Lung (tissue), 12 donors: Measurements from ENCODE around the gene CACNB4. TPM values are rescaled to one million over a fixed set of nuclear protein-coding genes. Genes with fewer than 3 reads are reported as not detected.
A peak's percentile ranks its signal among the peaks of the same experiment; 100 is the strongest.

Experiments
- ATAC-seq: fragments of 200-7000 bp; cut with Tn5 transposase; one replicate; pipeline ENCODE4 v1.9.1; 2020; ENCODE audit warnings: moderate number of reproducible peaks; ENCODE audit not compliant: insufficient read depth, low FRiP score
- DNase-seq, 3 donors: peaks; one replicate each; pipeline ENCODE4 v3.0.0-alpha.2; 2013 to 2017
- H3K27ac ChIP-seq, 2 donors: one replicate each; pipeline ENCODE4 v1.5.1; 2013; ENCODE audit warnings: mild to moderate bottlenecking in 2 of 2, moderate library complexity in 2 of 2, control low read depth in 1 of 2, inconsistent platforms in 1 of 2, low read depth in 1 of 2, low read length in 1 of 2
- H3K27me3 ChIP-seq, 3 donors: one replicate each; pipeline ENCODE4 v1.5.1; 2013; ENCODE audit warnings: low read length in 2 of 3; ENCODE audit not compliant: control insufficient read depth in 3 of 3, insufficient read depth in 3 of 3
- H3K36me3 ChIP-seq, 4 donors: one replicate each; pipeline ENCODE4 v1.5.1; 2013; ENCODE audit warnings: low read length in 4 of 4, mild to moderate bottlenecking in 1 of 4, moderate library complexity in 1 of 4; ENCODE audit not compliant: control insufficient read depth in 4 of 4, insufficient read depth in 4 of 4
- H3K4me1 ChIP-seq, 5 donors: one replicate each; pipeline ENCODE4 v1.5.1; 2013; ENCODE audit warnings: low read length in 5 of 5, mild to moderate bottlenecking in 2 of 5, moderate library complexity in 1 of 5; ENCODE audit not compliant: control insufficient read depth in 5 of 5, insufficient read depth in 5 of 5
- H3K4me3 ChIP-seq: one replicate; pipeline ENCODE4 v1.5.1; 2013; ENCODE audit warnings: mild to moderate bottlenecking, control low read depth, moderate library complexity
- H3K9ac ChIP-seq, 2 donors: one replicate each; pipeline ENCODE4 v1.5.1; 2013; ENCODE audit warnings: low read length in 2 of 2, control low read depth in 1 of 2; ENCODE audit not compliant: insufficient read depth in 1 of 2
- H3K9me3 ChIP-seq, 4 donors: one replicate each; pipeline ENCODE4 v1.5.1; 2013; ENCODE audit warnings: low read length in 3 of 4, mild to moderate bottlenecking in 1 of 4, moderate library complexity in 1 of 4; ENCODE audit not compliant: control insufficient read depth in 4 of 4, insufficient read depth in 3 of 4
- CTCF ChIP-seq: IDR thresholded peaks from 2 replicates; pipeline ENCODE4 v1.5.1; 2012; ENCODE audit warnings: mild to moderate bottlenecking; ENCODE audit errors: control extremely low read depth, extremely low read depth
- WGBS, 2 donors: extraction: QIAGEN DNeasy Blood & Tissue Kit; methylation state at CpG; one replicate each; pipeline ENCODE4 v1.1.7; 2013; 5-methylcytosine and 5-hydroxymethylcytosine counted together
- polyA plus RNA-seq, 2 donors: library from polyadenylated mRNA; stranded (reverse); fragments of 200-250 nt; gene quantifications; one replicate each; pipeline ENCODE4 v1.2.1, GENCODE V29; 2013
- total RNA-seq, 2 donors: library from RNA; depleted of rRNA in 1 of 2; stranded (reverse); fragments of >200 nt in 1 of 2; gene quantifications; one replicate each; pipeline ENCODE4 v1.2.1, GENCODE V29; 2014 to 2021
- donor health status: control.
- donor health status: control.
- donor health status: Bipolar disorder and iron deficiency.
- donor health status: healthy.
- donor health status: DM: yes; HTN: yes; CAD: no.

Gene CACNB4
- total and polyA plus RNA-seq, 4 donors = 0.57 to 10.9 (median 5.5) TPM

- H3K4me3 ChIP-seq = no peak overlapping the region
- DNase-seq = no peak
- no peaks in the 10 kb centered on the region for H3K9me3 ChIP-seq
- no peak for TF ChIP-seq CTCF
- no peaks in the 10 kb centered on the region for H3K36me3 ChIP-seq
- WGBS, 2 donors = 92 to 96% methylated on average over 14 of the region's 14 CpGs
- ATAC-seq = no peak
- no peak overlapping the region for H3K9ac ChIP-seq
- H3K27ac ChIP-seq = no peak overlapping the region
- H3K27me3 ChIP-seq = no peaks in the 10 kb centered on the region
- peaks cover 0 to under 1% (median 0%) of the 10 kb centered on the region in 5 donors for H3K4me1 ChIP-seq
These were observed 146.0 kb downstream of the CACNB4 start for GRCh38 chr2:151952691-151953456.

GRCh38 chr2:151947813-151948165 lies 151.1 kb downstream of the CACNB4 start:
- WGBS, 2 donors = 32 to 43% methylated on average over 5 of the region's 5 CpGs

DNA sequence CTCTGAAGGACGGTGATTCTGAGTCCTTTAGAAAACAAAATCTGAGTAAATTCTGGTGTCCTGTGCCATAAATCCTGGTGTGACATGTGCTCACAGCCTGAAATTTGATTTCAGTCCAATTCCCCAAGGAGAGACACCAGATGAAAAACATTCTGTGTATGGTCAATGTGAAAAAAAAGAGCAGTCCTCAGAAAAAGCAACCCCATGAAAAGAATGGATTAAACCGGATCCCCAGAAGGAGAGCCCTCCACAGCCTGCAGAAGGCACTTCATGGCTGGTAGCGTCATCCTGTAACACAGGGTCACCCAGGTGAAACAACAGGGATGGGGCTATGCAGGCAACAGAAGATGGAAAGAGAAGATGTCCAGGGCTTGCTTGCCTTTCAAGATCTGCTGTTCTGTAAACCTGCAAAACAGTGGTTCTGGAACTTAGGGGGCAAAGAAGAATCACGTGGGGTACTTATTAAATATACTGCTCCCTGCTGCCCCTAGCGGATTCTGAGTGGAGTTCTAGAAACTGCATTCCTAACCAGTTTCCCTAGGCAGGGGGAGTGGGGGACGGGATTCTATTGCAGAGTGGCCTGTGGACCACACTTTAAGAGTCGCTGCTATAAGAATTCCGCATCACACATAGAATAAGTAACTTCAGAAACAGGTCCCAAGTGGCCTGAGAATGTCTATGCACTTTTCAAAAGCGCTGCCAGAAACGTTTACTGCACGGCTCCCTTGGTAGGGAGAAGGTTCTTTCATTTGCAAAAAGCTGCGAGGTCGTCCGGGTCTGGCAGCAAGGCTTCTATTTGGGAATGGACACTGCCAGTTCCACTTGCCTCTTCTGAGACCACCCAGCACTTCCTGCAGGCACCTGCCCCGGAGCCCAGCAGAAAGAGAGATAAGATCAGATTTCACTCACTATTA lies 151.7 kb downstream of the CACNB4 start:
- H3K27ac ChIP-seq = peak overlapping the region in 1 of 2 donors; percentile 52
- no peak for TF ChIP-seq CTCF
- H3K4me1 ChIP-seq = peaks cover 0 to 6% (median 5%) of the 10 kb centered on the region in 5 donors
- no peak overlapping the region for H3K4me3 ChIP-seq
- H3K9ac ChIP-seq = no peak overlapping the region
- 22 to 29% methylated on average over 15 of the region's 15 CpGs for WGBS, 2 donors
- peaks cover 0 to 2% (median 0%) of the 10 kb centered on the region in 4 donors for H3K9me3 ChIP-seq
- ATAC-seq (peak; percentile 80), DNase-seq (peak; percentile 35 to 67 (median 59))
- no peaks in the 10 kb centered on the region for H3K27me3 ChIP-seq
- H3K36me3 ChIP-seq = no peaks in the 10 kb centered on the region

More at GRCh38 chr2:151947813-151948165, 151.1 kb downstream of the CACNB4 start:
- Histone ChIP-seq H3K4me1 (peaks cover 0 to 6% (median 5%) of the 10 kb centered on the region in 5 donors), H3K4me3 (no peak overlapping the region), H3K27ac (no peak overlapping the region), H3K9me3 (no peaks in the 10 kb centered on the region), H3K36me3 (no peaks in the 10 kb centered on the region), H3K9ac (no peak overlapping the region), H3K27me3 (no peaks in the 10 kb centered on the region)
- TF ChIP-seq CTCF = no peak
- peak in 1 of 3 donors; percentile 18 for DNase-seq
- ATAC-seq = peak; percentile 88
